Measurements from ENCODE around the gene DGKG. TPM values are rescaled to one million over a fixed set of nuclear protein-coding genes. Genes with fewer than 3 reads are reported as not detected.

The DGKG gene
- total RNA-seq, 2 donors from 2014 or later = 0.17 to 0.64 TPM

DNA sequence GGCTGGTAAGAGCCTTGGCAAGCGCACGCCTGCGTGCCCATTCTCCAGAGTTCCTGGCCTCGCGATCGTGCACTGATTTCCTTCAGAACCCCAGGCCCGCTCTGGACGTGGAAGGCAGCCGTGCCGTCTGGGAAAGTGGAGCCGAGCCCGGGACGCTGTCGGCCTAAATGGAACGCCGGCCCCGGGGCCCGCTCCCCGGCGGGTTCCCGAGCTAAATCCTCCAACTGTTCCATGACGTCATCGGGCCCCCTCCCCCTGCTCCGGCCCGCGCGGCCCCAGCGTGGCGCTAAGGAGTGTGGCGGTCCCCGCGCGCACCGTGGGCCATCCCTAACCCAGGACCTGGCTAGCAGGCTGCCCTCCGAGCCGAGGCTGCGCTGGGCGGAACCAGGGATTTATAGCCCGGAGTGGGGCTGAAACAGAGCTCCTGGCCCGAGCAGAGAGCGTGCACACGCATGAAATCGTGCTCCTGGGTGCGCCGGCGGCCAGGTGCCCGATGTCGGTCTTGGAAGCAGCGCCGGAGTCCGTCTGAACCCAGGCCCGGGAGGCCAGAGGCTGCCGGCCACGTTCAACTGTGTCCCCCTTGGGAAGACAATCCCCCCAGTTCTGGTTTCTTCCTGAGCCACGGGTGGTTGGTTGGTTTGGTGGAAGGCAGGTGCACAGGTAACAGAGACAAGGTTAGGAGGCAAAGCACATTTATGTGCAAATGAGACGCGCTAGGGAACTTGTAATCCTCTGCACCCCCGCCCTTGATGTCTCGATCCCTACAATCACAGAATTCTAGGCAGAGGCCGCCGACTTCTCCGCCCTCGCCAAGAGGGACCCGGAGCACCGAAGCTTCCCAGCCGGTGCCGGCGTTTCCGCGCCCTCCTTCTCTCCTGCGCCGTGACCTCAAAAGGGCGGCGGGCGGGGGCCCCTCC, 168.2 kb downstream of the DGKG start:
- H3K4me3 ChIP-seq = peak overlapping the region; percentile 7
- H3K27ac ChIP-seq = no peak overlapping the region
- no peaks in the 10 kb centered on the region for H3K9me3 ChIP-seq
- TF ChIP-seq, protein P1, sequence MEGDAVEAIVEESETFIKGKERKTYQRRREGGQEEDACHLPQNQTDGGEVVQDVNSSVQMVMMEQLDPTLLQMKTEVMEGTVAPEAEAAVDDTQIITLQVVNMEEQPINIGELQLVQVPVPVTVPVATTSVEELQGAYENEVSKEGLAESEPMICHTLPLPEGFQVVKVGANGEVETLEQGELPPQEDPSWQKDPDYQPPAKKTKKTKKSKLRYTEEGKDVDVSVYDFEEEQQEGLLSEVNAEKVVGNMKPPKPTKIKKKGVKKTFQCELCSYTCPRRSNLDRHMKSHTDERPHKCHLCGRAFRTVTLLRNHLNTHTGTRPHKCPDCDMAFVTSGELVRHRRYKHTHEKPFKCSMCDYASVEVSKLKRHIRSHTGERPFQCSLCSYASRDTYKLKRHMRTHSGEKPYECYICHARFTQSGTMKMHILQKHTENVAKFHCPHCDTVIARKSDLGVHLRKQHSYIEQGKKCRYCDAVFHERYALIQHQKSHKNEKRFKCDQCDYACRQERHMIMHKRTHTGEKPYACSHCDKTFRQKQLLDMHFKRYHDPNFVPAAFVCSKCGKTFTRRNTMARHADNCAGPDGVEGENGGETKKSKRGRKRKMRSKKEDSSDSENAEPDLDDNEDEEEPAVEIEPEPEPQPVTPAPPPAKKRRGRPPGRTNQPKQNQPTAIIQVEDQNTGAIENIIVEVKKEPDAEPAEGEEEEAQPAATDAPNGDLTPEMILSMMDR (IDR thresholded peaks at IDR 0.05) = no peak
- H3K9ac ChIP-seq (ENCODE audit: low read depth in 2 of 2, low read length in 2 of 2) = no peak overlapping the region
- no peaks in the 10 kb centered on the region for H3K4me1 ChIP-seq
- no peak for DNase-seq
- intact Hi-C loops (cut with DNase I) = no loop called here
- peaks cover 24% of the 10 kb centered on the region for H3K27me3 ChIP-seq
- H3K36me3 ChIP-seq = no peaks in the 10 kb centered on the region

- H3K9me3 ChIP-seq = no peaks in the 10 kb centered on the region
- intact Hi-C loops (cut with DNase I) = no loop called here
- H3K27me3 ChIP-seq = peaks cover 24% of the 10 kb centered on the region
- no peaks in the 10 kb centered on the region for H3K36me3 ChIP-seq
- TF ChIP-seq, protein P1 (IDR thresholded peaks at IDR 0.05) = no peak
- DNase-seq = no peak
- H3K4me3 ChIP-seq = no peak overlapping the region
- H3K27ac ChIP-seq = no peak overlapping the region
- no peak overlapping the region for H3K9ac ChIP-seq (ENCODE audit: low read depth in 2 of 2, low read length in 2 of 2)
- H3K4me1 ChIP-seq = no peaks in the 10 kb centered on the region
These were observed 169.2 kb downstream of the DGKG start for GRCh38 chr3:186192823-186193222.

DNA sequence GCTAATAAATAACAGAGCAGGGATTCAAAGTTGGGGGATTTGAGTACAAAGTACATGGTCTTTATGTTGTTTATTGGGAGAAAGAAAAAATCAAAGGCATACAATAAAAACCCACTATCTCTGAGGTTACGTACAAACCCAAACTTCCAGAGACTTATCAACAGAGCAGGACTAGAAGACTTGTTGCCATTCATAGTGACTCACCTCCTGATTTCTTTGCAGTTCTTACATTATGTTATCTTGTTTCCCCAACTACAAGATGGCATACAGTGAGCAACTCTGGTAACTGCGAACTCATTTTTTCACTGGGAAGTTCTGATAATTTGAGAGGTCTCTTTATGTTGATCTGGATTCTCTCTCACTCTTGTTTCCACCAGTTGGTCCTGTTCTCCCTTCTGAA, 172.5 kb downstream of the DGKG start:
- H3K36me3 ChIP-seq = no peaks in the 10 kb centered on the region
- H3K27ac ChIP-seq = no peak overlapping the region
- intact Hi-C loops (cut with DNase I) = no loop called here
- TF ChIP-seq, protein P1 (IDR thresholded peaks at IDR 0.05) = no peak
- no peaks in the 10 kb centered on the region for H3K4me1 ChIP-seq
- no peak for DNase-seq
- peaks cover 17% of the 10 kb centered on the region for H3K27me3 ChIP-seq
- no peak overlapping the region for H3K4me3 ChIP-seq
- H3K9me3 ChIP-seq = no peaks in the 10 kb centered on the region
- H3K9ac ChIP-seq (ENCODE audit: low read depth in 2 of 2, low read length in 2 of 2) = no peak overlapping the region

DNA sequence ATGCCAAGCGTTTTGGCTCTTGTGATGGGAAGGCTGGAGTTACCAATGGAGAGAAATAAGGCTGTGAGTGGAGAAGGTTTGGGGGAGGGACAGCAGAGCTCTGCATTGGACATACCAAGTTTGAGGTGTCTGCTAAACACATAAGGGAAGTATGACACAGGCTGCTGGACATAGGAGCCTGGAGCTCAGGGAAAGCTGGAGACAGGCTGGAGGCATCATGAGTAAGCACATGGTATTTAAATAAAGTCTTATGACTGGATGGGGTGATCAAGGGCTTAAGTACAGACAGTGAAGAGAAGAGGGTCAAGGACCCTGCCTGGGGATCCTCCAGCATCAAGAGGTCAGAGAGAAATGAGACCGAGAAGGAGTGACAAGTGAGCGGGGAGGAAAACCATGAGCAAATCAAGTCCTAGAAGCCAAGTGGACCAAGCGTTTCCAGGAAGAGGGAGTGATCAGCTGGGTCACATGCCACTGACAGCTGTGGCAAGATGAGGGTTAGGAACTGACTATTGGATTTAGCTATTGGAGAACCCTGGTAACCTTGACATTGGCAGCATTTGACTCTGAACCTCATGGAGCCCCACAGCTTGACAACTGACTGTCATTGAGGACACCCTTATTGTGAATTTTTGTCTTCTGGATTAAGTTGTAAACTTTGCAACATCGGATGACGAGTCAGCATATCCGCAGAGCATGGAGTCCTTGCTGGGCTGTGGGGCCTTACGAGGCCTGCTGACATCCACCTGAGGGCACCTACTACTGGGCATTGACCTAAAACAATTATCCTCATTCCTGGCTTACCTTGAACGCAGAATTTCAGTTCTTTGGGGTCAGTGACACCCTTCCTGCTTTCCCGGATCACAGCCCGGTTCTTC, 174.4 kb downstream of the DGKG start:
- H3K27me3 ChIP-seq = no peaks in the 10 kb centered on the region
- H3K4me1 ChIP-seq = no peaks in the 10 kb centered on the region
- no peak overlapping the region for H3K27ac ChIP-seq
- no peaks in the 10 kb centered on the region for H3K36me3 ChIP-seq
- intact Hi-C loops (cut with DNase I) = no loop called here
- no peak for DNase-seq
- no peak overlapping the region for H3K4me3 ChIP-seq
- H3K9me3 ChIP-seq = no peaks in the 10 kb centered on the region
- no peak overlapping the region for H3K9ac ChIP-seq (ENCODE audit: low read depth in 2 of 2, low read length in 2 of 2)
- TF ChIP-seq, protein P1 (IDR thresholded peaks at IDR 0.05) = no peak

DNA sequence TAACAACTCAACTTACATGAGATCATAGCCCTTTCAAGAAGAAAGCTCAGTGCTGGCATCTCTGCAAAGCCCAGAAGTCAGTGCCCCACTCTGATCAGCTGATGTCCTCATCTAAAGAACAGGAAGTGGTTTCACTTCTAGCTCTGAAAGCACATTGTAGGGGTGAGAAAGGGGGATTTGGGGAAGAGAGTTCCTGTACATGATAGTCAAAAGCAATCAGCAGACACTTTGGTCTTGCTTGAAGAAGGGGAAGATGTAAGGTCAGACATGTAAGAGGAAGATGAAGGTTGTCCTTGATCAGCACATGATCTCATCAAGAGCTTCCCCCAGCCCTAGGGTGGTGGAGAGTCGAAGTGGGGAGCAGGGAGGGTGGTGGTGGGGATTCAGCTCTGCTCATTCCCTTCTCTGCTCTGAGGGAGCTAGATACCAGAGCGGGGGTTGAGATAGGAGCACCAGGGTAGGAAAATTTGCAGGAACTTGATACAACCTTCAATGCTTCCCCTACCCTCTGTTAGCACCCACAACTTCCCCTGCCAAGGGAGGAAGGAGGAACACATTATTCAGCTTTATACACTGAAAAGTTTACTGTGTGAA, 176.7 kb downstream of the DGKG start:
- Histone ChIP-seq H3K9me3 (no peaks in the 10 kb centered on the region), H3K27me3 (no peaks in the 10 kb centered on the region), H3K4me3 (no peak overlapping the region), H3K27ac (no peak overlapping the region), H3K9ac (ENCODE audit: low read depth in 2 of 2, low read length in 2 of 2) (no peak overlapping the region), H3K4me1 (no peaks in the 10 kb centered on the region), H3K36me3 (no peaks in the 10 kb centered on the region)
- TF ChIP-seq, protein P1 (IDR thresholded peaks at IDR 0.05) = no peak
- DNase-seq = no peak
- intact Hi-C loops (cut with DNase I) = no loop called here
